ENCODE results near the gene TNFSF12. TPM values are rescaled to one million over a fixed set of nuclear protein-coding genes. Genes with fewer than 3 reads are reported as not detected.
A peak's percentile ranks its signal among the peaks of the same experiment; 100 is the strongest.

TNFSF12 gene
- total RNA-seq, 2 donors from 2014 or later = 39.6 to 50.2 TPM

GRCh38 chr17:7563115-7563869, 14.4 kb downstream of the TNFSF12 start:
- Histone ChIP-seq H3K4me1 (peaks cover 0 to 53% of the 10 kb centered on the region in 2 donors), H3K4me3 (no peak overlapping the region), H3K9me3 (no peaks in the 10 kb centered on the region), H3K36me3 (peaks cover 45% of the 10 kb centered on the region), H3K27me3 (no peaks in the 10 kb centered on the region), H3K27ac (no peak overlapping the region)
- no peak for TF ChIP-seq CTCF (IDR thresholded peaks at IDR 0.05)
- no peak for DNase-seq (ENCODE audit: low spot score)

- Histone ChIP-seq H3K27me3 (no peaks in the 10 kb centered on the region), H3K9me3 (no peaks in the 10 kb centered on the region), H3K4me3 (no peak overlapping the region), H3K4me1 (peaks cover 0 to 13% of the 10 kb centered on the region in 2 donors), H3K27ac (no peak overlapping the region), H3K36me3 (peaks cover 59% of the 10 kb centered on the region)
- TF ChIP-seq CTCF (IDR thresholded peaks at IDR 0.05) = no peak
- no peak for DNase-seq (ENCODE audit: low spot score)
Measured at GRCh38 chr17:7569571-7569970, 20.7 kb downstream of the TNFSF12 start.

- Histone ChIP-seq H3K9me3 (no peaks in the 10 kb centered on the region), H3K4me3 (no peak overlapping the region), H3K27ac (no peak overlapping the region), H3K27me3 (no peaks in the 10 kb centered on the region), H3K4me1 (peaks cover 0 to 21% of the 10 kb centered on the region in 2 donors), H3K36me3 (peaks cover 59% of the 10 kb centered on the region)
- no peak for DNase-seq (ENCODE audit: low spot score)
- no peak for TF ChIP-seq CTCF (IDR thresholded peaks at IDR 0.05)
Measured at GRCh38 chr17:7570351-7570750, 21.5 kb downstream of the TNFSF12 start.

GRCh38 chr17:7572338-7572587, 23.4 kb downstream of the TNFSF12 start:
- Histone ChIP-seq H3K36me3 (peaks cover 62% of the 10 kb centered on the region), H3K4me3 (peak overlapping the region; percentile 43 to 100), H3K27ac (peak overlapping the region; percentile 80 to 100), H3K27me3 (no peaks in the 10 kb centered on the region), H3K9me3 (no peaks in the 10 kb centered on the region), H3K4me1 (peaks cover 0 to 34% of the 10 kb centered on the region in 2 donors)
- no peak for DNase-seq (ENCODE audit: low spot score)
- TF ChIP-seq CTCF (IDR thresholded peaks at IDR 0.05) = no peak

GRCh38 chr17:7572588-7573323, 23.9 kb downstream of the TNFSF12 start:
- H3K4me1 ChIP-seq = peaks cover 0 to 34% of the 10 kb centered on the region in 2 donors
- H3K36me3 ChIP-seq = peaks cover 62% of the 10 kb centered on the region
- H3K9me3 ChIP-seq = no peaks in the 10 kb centered on the region
- no peak for TF ChIP-seq CTCF (IDR thresholded peaks at IDR 0.05)
- H3K27me3 ChIP-seq = no peaks in the 10 kb centered on the region
- peak overlapping the region; percentile 100 for H3K27ac ChIP-seq
- DNase-seq (ENCODE audit: low spot score) = peak; percentile 100
- peak overlapping the region; percentile 100 for H3K4me3 ChIP-seq
